Thyroid gland (tissue), 4 donors: ENCODE measurements around the gene SRRM2. TPM values are rescaled to one million over a fixed set of nuclear protein-coding genes. Genes with fewer than 3 reads are reported as not detected.
A peak's percentile ranks its signal among the peaks of the same experiment; 100 is the strongest.

Source experiments
- DNase-seq, 2 donors: peaks; one replicate each; pipeline ENCODE4 v3.0.0-alpha.2; 2019
- H3K27ac ChIP-seq, 3 donors: fragments of 200-600 bp; sonication (generic); 1 replicate in 2 of 3; 2 replicates in 1 of 3; pipeline ENCODE4 v1.5.1; 2016 to 2019; ENCODE audit warnings: mild to moderate bottlenecking in 1 of 3, moderate library complexity in 1 of 3
- H3K27me3 ChIP-seq: fragments of 200-600 bp; sonication (generic); one replicate; pipeline ENCODE4 v1.5.1; 2019
- H3K36me3 ChIP-seq, 2 donors: fragments of 200-600 bp; sonication (generic); one replicate each; pipeline ENCODE4 v1.5.1; 2016 to 2019
- H3K4me1 ChIP-seq, 2 donors: fragments of 200-600 bp; sonication (generic); one replicate each; pipeline ENCODE4 v1.5.1; 2017 to 2019
- H3K4me3 ChIP-seq, 3 donors: fragments of 200-600 bp; sonication (generic); replicated peaks in 1 of 3; 1 replicate in 2 of 3; 2 replicates in 1 of 3; pipeline ENCODE4 v1.5.1; 2016; ENCODE audit warnings: mild to moderate bottlenecking in 1 of 3
- H3K9me3 ChIP-seq: fragments of 200-600 bp; sonication (generic); one replicate; pipeline ENCODE4 v1.5.1; 2017
- CTCF ChIP-seq, 6 experiments: fragments of 200-600 bp in 3 of 6; fragments of 450-650 bp in 3 of 6; sonication (generic) in 3 of 6; IDR thresholded peaks; one replicate each; pipeline ENCODE4 v1.5.1; 2016 to 2019; ENCODE audit warnings: antibody characterized with exemption in 6 of 6, mild to moderate bottlenecking in 2 of 6, inconsistent platforms in 1 of 6, moderate library complexity in 1 of 6
- POLR2A ChIP-seq, 2 donors: fragments of 450-650 bp; IDR thresholded peaks; one replicate each; pipeline ENCODE4 v1.6.1; 2017; ENCODE audit warnings: antibody characterized with exemption in 2 of 2, mild to moderate bottlenecking in 2 of 2, moderate library complexity in 1 of 2
- WGBS, 2 donors: methylation state at CpG; one replicate each; pipeline ENCODE4 v1.1.5; 2017; 5-methylcytosine and 5-hydroxymethylcytosine counted together
- intact Hi-C: fragments of 100-400 bp; cut with DNase I; formaldehyde crosslinking; loops from one replicate; pipeline ENCODE4 v1.15.1; 2023
- total RNA-seq, 4 donors: library from RNA; depleted of rRNA; stranded (reverse); fragments of >200 nt; gene quantifications; one replicate each; pipeline ENCODE4 v1.2.3, GENCODE V29; 2016

Gene SRRM2
- total RNA-seq, 4 donors from 2014 or later = 262 to 378 (median 312) TPM

GRCh38 chr16:2775131-2775716, 22.8 kb downstream of the SRRM2 start:
- DNase-seq = no peak
- intact Hi-C loops = no loop called here
- no peak overlapping the region for H3K27ac ChIP-seq
- no peaks in the 10 kb centered on the region for H3K27me3 ChIP-seq
- 71 to 82% methylated on average over 5 to 7 of the region's 7 CpGs for WGBS, 2 donors
- H3K4me3 ChIP-seq = no peak overlapping the region
- peaks cover 32 to 37% of the 10 kb centered on the region in 2 donors for H3K36me3 ChIP-seq
- peaks cover 18 to 19% of the 10 kb centered on the region in 2 donors for H3K4me1 ChIP-seq
- TF ChIP-seq POLR2A (IDR thresholded peaks at IDR 0.05) (no peak), CTCF (IDR thresholded peaks at IDR 0.05) (no peak)
- H3K9me3 ChIP-seq = no peaks in the 10 kb centered on the region

- DNase-seq = no peak
- intact Hi-C loops = no loop called here
- H3K4me3 ChIP-seq = peak overlapping the region; percentile 41 to 98 (median 70)
- TF ChIP-seq CTCF (IDR thresholded peaks at IDR 0.05) (no peak), POLR2A (IDR thresholded peaks at IDR 0.05) (no peak)
- H3K9me3 ChIP-seq = no peaks in the 10 kb centered on the region
- H3K27ac ChIP-seq = no peak overlapping the region
- H3K4me1 ChIP-seq = peaks cover 18 to 19% of the 10 kb centered on the region in 2 donors
- H3K36me3 ChIP-seq = peaks cover 25 to 30% of the 10 kb centered on the region in 2 donors
- WGBS, 2 donors = 53 to 58% methylated on average over 11 of the region's 11 CpGs
- H3K27me3 ChIP-seq = no peaks in the 10 kb centered on the region
These were observed 23.5 kb downstream of the SRRM2 start for GRCh38 chr16:2775765-2776499.

- H3K9me3 ChIP-seq = no peaks in the 10 kb centered on the region
- DNase-seq = no peak
- TF ChIP-seq POLR2A (IDR thresholded peaks at IDR 0.05) = no peak
- TF ChIP-seq CTCF (IDR thresholded peaks at IDR 0.05) = no peak
- 0 to 1% methylated on average over 9 to 21 of the region's 72 CpGs for WGBS, 2 donors
- H3K27me3 ChIP-seq = no peaks in the 10 kb centered on the region
- peak overlapping the region; percentile 41 to 98 (median 70) for H3K4me3 ChIP-seq
- H3K27ac ChIP-seq = peak overlapping the region in 2 of 3 donors; percentile 61 to 67
- peaks cover 18 to 19% of the 10 kb centered on the region in 2 donors for H3K4me1 ChIP-seq
- peaks cover 18 to 23% of the 10 kb centered on the region in 2 donors for H3K36me3 ChIP-seq
- intact Hi-C loops = no loop called here
These were observed 24.2 kb downstream of the SRRM2 start for GRCh38 chr16:2776500-2777139.

- peaks cover 18 to 19% of the 10 kb centered on the region in 2 donors for H3K4me1 ChIP-seq
These were observed 24.9 kb downstream of the SRRM2 start, which contains the start of gene ELOB for GRCh38 chr16:2777231-2777902. Gene ELOB (minus strand): TSS chr16:2777280. CDS start chr16:2777239, 41 bp downstream.

More at GRCh38 chr16:2777231-2777902, 24.9 kb downstream of the SRRM2 start, which contains the start of gene ELOB:
- no peaks in the 10 kb centered on the region for H3K9me3 ChIP-seq
- H3K27me3 ChIP-seq = no peaks in the 10 kb centered on the region
- DNase-seq = peak; percentile 88 to 90
- WGBS, 2 donors = 0% methylated on average over 1 to 10 of the region's 70 CpGs
- peaks cover 11 to 16% of the 10 kb centered on the region in 2 donors for H3K36me3 ChIP-seq
- peak within 1 kb of the TSS; percentile 70 to 98 (median 94) for H3K4me3 ChIP-seq
- H3K27ac ChIP-seq = peak within 1 kb of the TSS; percentile 99 to 100 (median 99)
- TF ChIP-seq POLR2A (IDR thresholded peaks at IDR 0.05) = peak; percentile 29 to 88
- TF ChIP-seq CTCF (IDR thresholded peaks at IDR 0.05) = no peak
- intact Hi-C loops = no loop called here
